ENCODE data around the gene OTOP3. TPM values are rescaled to one million over a fixed set of nuclear protein-coding genes. Genes with fewer than 3 reads are reported as not detected.
A peak's percentile ranks its signal among the peaks of the same experiment; 100 is the strongest.
"Not testable (repeated sequence)": the region's sequence is repeated elsewhere in the genome, so short reads cannot be mapped to it uniquely, and the experiment has no call there.

OTOP3 gene
- total RNA-seq, 1 experiment from 2014 or later: not detected

DNA sequence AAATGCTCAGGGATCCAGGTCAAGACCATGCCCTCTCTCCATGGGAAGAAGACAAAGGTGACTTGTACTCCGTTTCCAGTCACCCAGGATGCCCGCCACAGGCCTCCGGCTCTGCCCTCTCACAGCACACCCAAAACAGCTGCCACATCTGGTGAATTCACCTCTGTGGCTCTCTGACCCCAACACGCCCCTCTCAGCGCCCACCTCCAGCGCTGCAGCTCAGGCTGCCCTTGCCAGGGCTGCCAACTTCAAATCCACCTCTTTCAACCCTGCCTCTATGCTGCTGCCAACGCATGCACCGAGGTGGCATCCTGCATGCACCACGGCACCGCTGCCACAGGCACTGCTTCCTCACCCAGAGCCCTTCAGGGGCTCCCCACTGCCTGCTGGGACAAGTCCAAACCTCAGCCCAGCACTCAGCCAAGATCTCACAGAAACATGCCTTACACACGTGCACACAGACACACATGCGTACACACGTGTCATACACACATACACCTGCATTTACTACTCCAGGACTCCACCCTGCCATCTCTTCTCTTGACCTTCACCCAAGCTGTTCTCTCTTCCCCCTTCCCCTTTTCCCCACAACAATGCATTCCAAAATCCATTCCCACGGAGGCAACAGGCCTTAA lies 29.4 kb downstream of the OTOP3 start (continued):
- TF ChIP-seq ZBTB43 (CRISPR knock-in tag; IDR thresholded peaks at IDR 0.05): no peak
- no peak for TF ChIP-seq CREB1 (CRISPR knock-in tag; IDR thresholded peaks at IDR 0.05)

- Mint-ChIP-seq H3K4me3 (no peak overlapping the region), H3K9me3 (no peaks in the 10 kb centered on the region), H3K27ac (no peak overlapping the region), H3K4me1 (peaks cover 14% of the 10 kb centered on the region), H3K36me3 (no peaks in the 10 kb centered on the region), H3K27me3 (ENCODE audit: low read depth) (peaks cover 26% of the 10 kb centered on the region)
- no peak for TF ChIP-seq JUN (CRISPR knock-in tag; IDR thresholded peaks at IDR 0.05)
- no peak for TF ChIP-seq CREB1 (CRISPR knock-in tag; IDR thresholded peaks at IDR 0.05)
- TF ChIP-seq, protein P1, sequence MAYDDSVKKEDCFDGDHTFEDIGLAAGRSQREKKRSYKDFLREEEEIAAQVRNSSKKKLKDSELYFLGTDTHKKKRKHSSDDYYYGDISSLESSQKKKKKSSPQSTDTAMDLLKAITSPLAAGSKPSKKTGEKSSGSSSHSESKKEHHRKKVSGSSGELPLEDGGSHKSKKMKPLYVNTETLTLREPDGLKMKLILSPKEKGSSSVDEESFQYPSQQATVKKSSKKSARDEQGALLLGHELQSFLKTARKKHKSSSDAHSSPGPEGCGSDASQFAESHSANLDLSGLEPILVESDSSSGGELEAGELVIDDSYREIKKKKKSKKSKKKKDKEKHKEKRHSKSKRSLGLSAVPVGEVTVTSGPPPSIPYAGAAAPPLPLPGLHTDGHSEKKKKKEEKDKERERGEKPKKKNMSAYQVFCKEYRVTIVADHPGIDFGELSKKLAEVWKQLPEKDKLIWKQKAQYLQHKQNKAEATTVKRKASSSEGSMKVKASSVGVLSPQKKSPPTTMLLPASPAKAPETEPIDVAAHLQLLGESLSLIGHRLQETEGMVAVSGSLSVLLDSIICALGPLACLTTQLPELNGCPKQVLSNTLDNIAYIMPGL (CRISPR knock-in tag; IDR thresholded peaks at IDR 0.05): no peak
- ATAC-seq (no peak), DNase-seq (ENCODE audit: low spot score) (no peak)
- CTCF ChIA-PET: interaction anchor here (1.2 to 7.5 kb wide), 7 partner anchors 6 to 106 kb away, joined by 3 to 133 read pairs (median 5); partner anchors contain the start of genes CDR2L, MRPL58 and OTOP2
- POLR2A ChIA-PET: interaction anchor here (0.8 to 0.9 kb wide), 2 partner anchors 20 to 43 kb away, joined by 3 read pairs; no protein-coding TSS in a partner anchor
Measured at GRCh38 chr17:74968361-74968780, 32.7 kb downstream of the OTOP3 start.

DNA sequence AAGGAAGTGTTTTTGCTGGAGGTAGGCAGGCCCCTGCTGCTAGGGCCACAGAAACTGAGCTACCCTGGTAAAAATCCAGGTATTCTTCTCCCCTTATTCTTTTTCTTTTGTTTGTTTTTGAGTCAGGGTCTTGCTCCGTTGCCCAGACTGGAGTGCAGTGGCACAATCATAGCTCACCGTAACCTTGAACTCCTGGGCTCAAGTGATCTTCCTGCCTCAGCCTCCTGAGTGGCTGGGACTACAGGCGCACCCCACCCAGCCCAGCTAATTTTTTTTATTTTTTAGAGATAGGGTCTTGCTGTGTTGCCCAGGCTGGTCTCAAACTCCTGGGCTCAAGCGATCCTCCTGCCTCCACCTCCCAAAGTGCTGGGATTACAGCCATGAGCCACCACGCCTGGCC lies 33.8 kb downstream of the OTOP3 start:
- DNase-seq (ENCODE audit: low spot score); H3K9me3 Mint-ChIP-seq; H3K27ac Mint-ChIP-seq; H3K4me3 Mint-ChIP-seq; H3K36me3 Mint-ChIP-seq; ATAC-seq: not testable (repeated sequence)
- ChIA-PET POLR2A (interaction anchor here (0.6 kb wide), 1 partner anchor 258 kb away, joined by 6 read pairs; no protein-coding TSS in a partner anchor), CTCF (interaction anchor here (0.7 to 7.5 kb wide), 3 partner anchors 7 to 107 kb away, joined by 4 to 133 read pairs (median 4); no protein-coding TSS in a partner anchor)
- Mint-ChIP-seq H3K27me3 (ENCODE audit: low read depth) (peaks cover 37% of the 10 kb centered on the region), H3K4me1 (peaks cover 12% of the 10 kb centered on the region)
- peak; percentile 62; the same call in 1 of the 2 replicates for TF ChIP-seq ZNF121 (CRISPR knock-in tag; IDR thresholded peaks at IDR 0.05)

DNA sequence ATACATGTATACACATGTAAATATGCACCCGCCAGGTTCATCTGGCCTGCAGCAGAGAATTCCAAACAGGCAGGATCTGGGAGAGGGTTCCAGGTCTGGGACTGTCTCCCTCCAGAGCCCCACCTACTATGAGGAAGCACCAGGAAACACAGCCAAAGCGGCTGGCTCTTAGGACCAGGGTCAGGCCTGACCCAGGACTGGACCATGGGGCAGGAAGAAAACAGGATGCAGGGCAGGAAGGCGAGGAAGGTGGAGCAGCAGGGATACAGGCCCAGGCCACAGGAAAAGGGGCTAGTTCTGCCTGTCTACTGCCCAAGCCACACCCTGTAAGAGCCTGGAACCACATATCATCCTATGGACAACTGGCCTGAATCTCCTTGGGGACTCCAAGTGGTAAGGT lies 34.7 kb downstream of the OTOP3 start:
- peaks cover 12% of the 10 kb centered on the region for H3K4me1 Mint-ChIP-seq
- H3K27ac Mint-ChIP-seq: no peak overlapping the region
- DNase-seq (ENCODE audit: low spot score) (no peak), ATAC-seq (no peak)
- H3K36me3 Mint-ChIP-seq: no peaks in the 10 kb centered on the region
- H3K4me3 Mint-ChIP-seq: no peak overlapping the region; the same call in 1 of the 2 replicates
- no peaks in the 10 kb centered on the region for H3K9me3 Mint-ChIP-seq
- ChIA-PET CTCF (interaction anchor here (1.9 to 7.5 kb wide), 2 partner anchors 8 to 17 kb away, joined by 10 to 133 read pairs; partner anchors contain the start of gene CDR2L), POLR2A (interaction anchor here (0.6 kb wide), 1 partner anchor 257 kb away, joined by 6 read pairs; no protein-coding TSS in a partner anchor)
- TF ChIP-seq SOX15 (CRISPR knock-in tag; IDR thresholded peaks at IDR 0.05) (no peak), GABPB1 (CRISPR knock-in tag; IDR thresholded peaks at IDR 0.05) (no peak), PRRX2 (CRISPR knock-in tag; IDR thresholded peaks at IDR 0.05) (no peak), SP1 (CRISPR knock-in tag; conservative IDR thresholded peaks at IDR 0.05) (no peak), TP53 (CRISPR knock-in tag; IDR thresholded peaks at IDR 0.05) (no peak), ZNF416 (CRISPR knock-in tag; IDR thresholded peaks at IDR 0.05) (no peak), ZBTB43 (CRISPR knock-in tag; IDR thresholded peaks at IDR 0.05) (no peak), NR2C2 (CRISPR knock-in tag; IDR thresholded peaks at IDR 0.05) (no peak), FOXK1 (CRISPR knock-in tag; IDR thresholded peaks at IDR 0.05) (no peak)
- TF ChIP-seq, protein P2, sequence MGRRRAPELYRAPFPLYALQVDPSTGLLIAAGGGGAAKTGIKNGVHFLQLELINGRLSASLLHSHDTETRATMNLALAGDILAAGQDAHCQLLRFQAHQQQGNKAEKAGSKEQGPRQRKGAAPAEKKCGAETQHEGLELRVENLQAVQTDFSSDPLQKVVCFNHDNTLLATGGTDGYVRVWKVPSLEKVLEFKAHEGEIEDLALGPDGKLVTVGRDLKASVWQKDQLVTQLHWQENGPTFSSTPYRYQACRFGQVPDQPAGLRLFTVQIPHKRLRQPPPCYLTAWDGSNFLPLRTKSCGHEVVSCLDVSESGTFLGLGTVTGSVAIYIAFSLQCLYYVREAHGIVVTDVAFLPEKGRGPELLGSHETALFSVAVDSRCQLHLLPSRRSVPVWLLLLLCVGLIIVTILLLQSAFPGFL (CRISPR knock-in tag; IDR thresholded peaks at IDR 0.05; ENCODE audit: borderline replicate concordance): no peak
- TF ChIP-seq, protein P3, sequence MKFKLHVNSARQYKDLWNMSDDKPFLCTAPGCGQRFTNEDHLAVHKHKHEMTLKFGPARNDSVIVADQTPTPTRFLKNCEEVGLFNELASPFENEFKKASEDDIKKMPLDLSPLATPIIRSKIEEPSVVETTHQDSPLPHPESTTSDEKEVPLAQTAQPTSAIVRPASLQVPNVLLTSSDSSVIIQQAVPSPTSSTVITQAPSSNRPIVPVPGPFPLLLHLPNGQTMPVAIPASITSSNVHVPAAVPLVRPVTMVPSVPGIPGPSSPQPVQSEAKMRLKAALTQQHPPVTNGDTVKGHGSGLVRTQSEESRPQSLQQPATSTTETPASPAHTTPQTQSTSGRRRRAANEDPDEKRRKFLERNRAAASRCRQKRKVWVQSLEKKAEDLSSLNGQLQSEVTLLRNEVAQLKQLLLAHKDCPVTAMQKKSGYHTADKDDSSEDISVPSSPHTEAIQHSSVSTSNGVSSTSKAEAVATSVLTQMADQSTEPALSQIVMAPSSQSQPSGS (CRISPR knock-in tag; IDR thresholded peaks at IDR 0.05; ENCODE audit: borderline replicate concordance, low read depth): no peak
- TF ChIP-seq, protein P4, sequence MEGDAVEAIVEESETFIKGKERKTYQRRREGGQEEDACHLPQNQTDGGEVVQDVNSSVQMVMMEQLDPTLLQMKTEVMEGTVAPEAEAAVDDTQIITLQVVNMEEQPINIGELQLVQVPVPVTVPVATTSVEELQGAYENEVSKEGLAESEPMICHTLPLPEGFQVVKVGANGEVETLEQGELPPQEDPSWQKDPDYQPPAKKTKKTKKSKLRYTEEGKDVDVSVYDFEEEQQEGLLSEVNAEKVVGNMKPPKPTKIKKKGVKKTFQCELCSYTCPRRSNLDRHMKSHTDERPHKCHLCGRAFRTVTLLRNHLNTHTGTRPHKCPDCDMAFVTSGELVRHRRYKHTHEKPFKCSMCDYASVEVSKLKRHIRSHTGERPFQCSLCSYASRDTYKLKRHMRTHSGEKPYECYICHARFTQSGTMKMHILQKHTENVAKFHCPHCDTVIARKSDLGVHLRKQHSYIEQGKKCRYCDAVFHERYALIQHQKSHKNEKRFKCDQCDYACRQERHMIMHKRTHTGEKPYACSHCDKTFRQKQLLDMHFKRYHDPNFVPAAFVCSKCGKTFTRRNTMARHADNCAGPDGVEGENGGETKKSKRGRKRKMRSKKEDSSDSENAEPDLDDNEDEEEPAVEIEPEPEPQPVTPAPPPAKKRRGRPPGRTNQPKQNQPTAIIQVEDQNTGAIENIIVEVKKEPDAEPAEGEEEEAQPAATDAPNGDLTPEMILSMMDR (IDR thresholded peaks at IDR 0.05): no peak
- TF ChIP-seq, protein P5, sequence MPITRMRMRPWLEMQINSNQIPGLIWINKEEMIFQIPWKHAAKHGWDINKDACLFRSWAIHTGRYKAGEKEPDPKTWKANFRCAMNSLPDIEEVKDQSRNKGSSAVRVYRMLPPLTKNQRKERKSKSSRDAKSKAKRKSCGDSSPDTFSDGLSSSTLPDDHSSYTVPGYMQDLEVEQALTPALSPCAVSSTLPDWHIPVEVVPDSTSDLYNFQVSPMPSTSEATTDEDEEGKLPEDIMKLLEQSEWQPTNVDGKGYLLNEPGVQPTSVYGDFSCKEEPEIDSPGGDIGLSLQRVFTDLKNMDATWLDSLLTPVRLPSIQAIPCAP (CRISPR knock-in tag; IDR thresholded peaks at IDR 0.05): no peak
- H3K27me3 Mint-ChIP-seq (ENCODE audit: low read depth): peaks cover 46% of the 10 kb centered on the region
